Activated gamma-delta T cell treated with Interleukin-2 at 50 U/mL for 16 hours (primary cell): ENCODE data around the gene NUF2.
"Not testable (repeated sequence)": the region's sequence is repeated elsewhere in the genome, so short reads cannot be mapped to it uniquely, and the experiment has no call there.

ENCODE experiments used
- DNase-seq: peaks from one replicate; pipeline ENCODE4 v3.0.0-alpha.2; 2020

The NUF2 gene

DNA sequence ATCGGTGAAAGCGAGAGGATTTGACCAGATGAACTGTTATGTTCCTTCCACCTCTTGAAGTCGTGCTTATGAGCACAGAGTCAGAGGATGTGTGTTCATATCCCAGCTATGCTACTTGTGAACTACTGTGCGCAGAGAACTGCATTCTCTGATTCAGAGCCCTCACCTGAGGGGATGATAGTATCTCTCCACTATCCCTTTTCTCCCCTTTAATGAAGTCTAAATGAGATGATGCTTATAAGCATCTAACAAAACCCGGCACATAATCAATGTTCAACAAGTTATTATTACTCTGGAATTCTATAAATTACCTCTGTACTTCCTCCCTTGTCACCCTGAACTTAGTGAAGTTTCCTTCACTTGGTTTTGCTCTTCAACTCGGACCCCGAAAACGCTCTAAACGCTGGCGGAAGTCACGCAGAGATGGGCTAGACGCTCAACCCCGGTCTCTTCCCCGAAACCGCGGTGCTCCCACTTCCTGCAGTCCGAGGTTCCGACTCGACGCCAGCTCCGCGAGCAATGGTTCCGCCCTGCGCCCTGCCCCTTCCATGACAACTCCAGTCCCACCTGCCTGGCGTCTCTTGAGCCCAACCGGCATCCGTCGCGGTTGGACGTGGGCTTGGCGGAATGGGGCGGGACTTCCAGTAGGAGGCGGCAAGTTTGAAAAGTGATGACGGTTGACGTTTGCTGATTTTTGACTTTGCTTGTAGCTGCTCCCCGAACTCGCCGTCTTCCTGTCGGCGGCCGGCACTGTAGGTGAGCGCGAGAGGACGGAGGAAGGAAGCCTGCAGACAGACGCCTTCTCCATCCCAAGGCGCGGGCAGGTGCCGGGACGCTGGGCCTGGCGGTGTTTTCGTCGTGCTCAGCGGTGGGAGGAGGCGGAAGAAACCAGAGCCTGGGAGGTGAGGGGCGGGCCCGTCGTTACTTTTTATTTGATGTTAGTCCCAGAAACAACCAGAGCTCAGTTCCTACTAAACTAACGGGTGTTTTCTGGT, at the start of gene NUF2:
TSS of gene NUF2 (plus strand) at position 644 of the 995 bp plus-strand sequence. CDS start 4,098 bp downstream, outside the sequence.
- DNase-seq: peak; percentile 94

- no peak for DNase-seq
Measured at GRCh38 chr1:163273766-163274441, 47.9 kb upstream of the NUF2 start.

- no peak for DNase-seq
Measured at GRCh38 chr1:163275222-163275621, 46.5 kb upstream of the NUF2 start.

GRCh38 chr1:163278602-163279001, 43.2 kb upstream of the NUF2 start:
- no peak for DNase-seq

- not testable (repeated sequence) for DNase-seq
Measured at GRCh38 chr1:163284867-163285266, 36.9 kb upstream of the NUF2 start.

- DNase-seq: no peak
Measured at GRCh38 chr1:163290025-163290640, 31.6 kb upstream of the NUF2 start.

DNA sequence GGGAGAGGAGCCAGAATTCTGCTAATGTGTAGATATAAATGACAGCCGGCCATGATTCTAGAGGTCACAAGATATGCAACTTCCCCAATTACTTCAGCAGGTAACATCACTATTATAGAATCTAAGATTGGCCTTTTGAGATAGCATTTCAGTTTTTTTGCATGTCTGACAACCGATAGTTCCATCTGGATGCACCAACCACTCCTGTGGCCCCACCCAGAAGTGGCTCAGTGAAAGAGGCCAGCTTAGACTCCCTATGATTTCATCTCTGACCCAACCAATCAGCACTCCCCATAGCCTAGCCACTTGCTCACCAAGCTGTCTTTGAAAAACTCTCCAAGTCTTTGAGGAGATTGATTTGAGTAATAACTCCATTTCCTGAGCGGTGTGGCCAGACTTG, 30.3 kb upstream of the NUF2 start:
- DNase-seq: no peak

DNA sequence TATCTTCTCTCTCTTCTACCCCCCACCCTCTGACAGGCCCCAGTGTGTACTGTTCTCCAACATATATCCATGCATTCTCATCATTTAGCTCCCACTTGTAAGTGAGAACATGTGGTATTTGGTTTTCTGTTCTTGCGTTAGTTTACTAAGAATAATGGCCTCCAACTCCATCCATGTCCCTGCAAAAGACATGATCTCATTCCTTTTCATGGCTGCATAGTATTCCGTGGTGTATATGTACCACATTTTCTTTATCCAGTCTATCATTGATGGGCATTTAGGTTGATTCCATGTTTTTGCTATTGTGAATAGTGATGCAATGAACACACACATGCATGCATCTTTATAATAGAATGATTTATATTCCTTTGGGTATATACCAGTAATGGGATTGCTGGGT, 29.6 kb upstream of the NUF2 start:
- not testable (repeated sequence) for DNase-seq

DNA sequence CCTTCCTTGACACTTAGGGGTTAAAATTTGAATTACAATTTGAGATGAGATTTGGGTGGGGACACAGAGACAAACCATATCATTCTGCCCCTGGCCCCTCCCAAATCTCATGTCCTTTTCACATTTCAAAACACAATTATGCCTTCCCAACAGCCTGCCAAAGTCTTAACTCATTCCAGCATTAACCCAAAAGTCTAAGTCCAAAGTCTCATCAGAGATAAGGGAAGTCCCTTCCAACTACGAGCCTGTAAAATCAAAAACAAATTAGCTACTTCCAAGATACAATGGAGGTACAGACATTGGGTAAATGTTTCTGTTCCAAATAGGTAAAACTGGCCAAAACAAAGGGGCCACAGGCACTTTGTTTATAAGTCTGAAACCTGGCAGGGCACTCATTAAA, 28.3 kb upstream of the NUF2 start:
- not testable (repeated sequence) for DNase-seq

GRCh38 chr1:163295949-163296348, 25.8 kb upstream of the NUF2 start:
- no peak for DNase-seq

- DNase-seq: no peak
Measured at GRCh38 chr1:163296504-163297263, 25.1 kb upstream of the NUF2 start.

DNA sequence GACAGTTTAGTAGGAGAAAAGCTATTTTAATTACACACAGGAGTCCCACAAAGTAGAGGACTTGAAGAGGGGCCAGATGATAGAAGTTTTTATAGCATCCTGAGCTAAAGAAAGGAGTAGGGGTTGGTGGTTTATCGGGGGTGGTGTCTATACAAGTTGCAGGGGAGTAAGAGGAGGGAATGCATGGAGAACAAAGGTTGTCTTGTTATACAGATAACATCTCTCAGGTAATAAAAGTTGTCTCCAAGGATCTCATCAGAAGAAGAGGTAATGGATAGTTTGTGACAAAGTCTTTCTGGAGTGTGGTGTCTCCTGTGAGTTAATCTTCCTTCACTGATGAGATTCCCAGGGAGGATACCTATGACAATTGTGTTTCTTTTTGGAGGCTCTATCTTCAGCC, 23.4 kb upstream of the NUF2 start:
- no peak for DNase-seq

DNA sequence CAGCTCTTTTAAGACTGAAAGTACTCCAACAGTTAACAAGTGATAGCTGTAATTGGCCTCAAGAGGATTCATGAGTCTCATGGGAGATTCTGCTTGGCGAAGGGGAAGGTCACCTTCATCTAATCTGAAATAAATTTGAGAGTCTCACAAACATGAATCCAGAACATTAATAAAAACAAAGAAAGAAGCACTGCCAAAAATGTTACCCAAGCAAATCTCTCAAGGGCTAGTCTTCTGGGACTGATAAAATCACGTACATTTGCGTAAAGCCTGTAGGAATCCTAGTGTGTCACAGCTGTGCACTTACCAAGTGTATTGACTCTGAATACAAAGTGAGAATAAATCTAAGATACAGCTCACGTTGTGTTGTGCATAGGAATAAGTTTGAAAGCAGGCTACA, 21.2 kb upstream of the NUF2 start:
- DNase-seq: no peak

DNA sequence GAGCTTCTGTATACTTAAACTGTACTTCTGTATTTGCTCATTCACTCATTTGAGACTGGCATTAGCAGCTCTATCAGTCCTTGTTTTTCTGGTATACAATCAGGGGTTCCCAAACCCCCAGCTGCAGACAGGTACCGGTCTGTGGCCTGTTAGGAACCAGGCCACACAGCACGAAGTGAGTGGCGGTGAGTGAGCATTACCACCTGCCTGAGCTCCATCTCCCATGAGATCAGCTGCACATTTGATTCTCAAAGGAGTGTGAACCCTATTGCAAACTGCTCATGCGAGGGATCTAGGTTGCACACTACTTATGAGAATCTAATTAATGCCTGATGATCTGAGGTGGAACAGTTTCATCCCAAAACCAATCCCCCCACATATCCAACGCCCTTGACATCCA, 18.2 kb upstream of the NUF2 start:
- no peak for DNase-seq

DNA sequence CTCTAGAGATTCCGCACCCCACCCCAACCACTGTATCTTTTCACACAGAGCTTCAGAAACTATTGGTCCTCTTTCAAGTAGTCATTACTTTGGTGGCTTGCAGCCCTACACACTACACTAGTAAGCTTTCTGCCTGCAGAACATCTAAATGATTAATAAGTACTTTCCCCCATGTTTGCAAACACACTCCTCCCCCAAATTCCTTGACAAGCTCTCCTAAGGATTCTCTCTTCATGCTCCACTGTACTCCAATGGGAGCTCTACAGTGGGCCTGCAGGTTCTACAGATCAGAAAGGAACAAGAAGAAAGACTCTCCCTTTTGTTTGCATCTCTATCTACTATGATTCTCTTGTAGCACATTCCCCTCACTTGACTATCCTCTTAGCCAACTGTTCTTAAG, 16.3 kb upstream of the NUF2 start:
- DNase-seq: no peak

GRCh38 chr1:163307479-163308171, 14.1 kb upstream of the NUF2 start:
- DNase-seq: no peak

DNA sequence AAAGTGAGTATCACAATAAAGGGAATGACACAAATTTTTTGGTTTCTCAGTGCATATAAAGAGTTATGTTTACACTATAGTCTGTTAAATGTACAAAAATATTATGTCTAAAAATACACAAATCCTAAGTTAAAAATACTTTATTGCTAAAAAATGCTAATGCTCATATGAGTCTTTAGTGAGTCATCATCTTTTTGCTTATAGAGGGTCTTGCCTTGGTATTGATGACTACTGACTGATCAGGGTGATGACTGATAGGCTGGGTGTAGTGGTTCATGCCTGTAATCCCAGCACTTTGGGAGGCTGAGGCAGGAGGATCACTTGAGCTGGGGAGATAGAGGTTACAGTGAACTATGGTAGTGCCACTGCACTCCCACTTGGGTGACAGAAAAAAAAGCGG, 12.9 kb upstream of the NUF2 start:
- no peak for DNase-seq

DNA sequence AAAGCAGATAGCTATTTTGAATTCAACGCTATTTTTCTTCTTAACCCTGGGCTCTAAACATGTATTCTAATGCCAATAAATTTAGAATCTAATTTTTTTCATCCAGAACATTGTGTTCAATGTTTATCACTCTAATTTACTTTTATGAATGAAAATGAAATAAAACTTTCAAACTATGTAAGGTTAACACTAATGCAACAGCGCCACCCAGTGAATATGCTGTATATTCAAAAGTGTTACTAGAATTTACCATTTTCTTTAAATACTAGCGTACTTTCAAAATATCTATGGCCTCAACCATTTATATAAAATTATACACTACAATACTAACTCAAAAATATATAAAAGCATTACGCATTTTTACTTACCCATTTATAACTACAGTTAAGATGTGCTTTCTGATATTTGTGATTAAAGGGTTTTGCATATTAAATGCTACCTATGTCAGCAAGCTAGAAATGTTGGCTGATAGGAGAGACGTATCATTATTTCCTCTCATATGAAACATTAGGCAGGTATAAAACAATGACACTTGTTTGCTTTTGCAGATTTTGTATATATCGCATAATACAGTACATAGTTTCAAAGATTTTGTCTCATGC, 5.9 kb upstream of the NUF2 start:
- DNase-seq: peak; percentile 27

DNA sequence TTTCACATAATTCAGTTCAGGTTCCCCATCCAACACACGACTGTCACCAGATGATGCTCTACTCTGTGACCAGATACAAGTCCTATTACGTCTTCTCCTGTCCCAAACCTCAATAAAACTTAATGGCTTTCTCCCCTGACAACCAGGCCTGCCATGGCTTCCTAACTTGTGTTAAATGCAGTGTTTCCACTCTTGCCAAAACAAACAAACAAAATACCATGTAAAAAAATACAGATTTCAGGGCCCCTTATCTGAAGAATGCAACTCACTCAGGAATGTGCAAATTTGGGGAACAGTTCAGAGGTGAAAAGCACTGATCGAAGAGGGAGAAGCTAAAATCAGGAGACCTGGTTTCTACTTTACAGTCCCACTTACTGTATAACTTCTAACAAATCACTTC, 863 bp upstream of the NUF2 start:
- DNase-seq: no peak

- DNase-seq: not testable (repeated sequence)
Measured at GRCh38 chr1:163323339-163323738, 1.6 kb downstream of the NUF2 start.

GRCh38 chr1:163331116-163331515, 9.4 kb downstream of the NUF2 start:
- no peak for DNase-seq

DNA sequence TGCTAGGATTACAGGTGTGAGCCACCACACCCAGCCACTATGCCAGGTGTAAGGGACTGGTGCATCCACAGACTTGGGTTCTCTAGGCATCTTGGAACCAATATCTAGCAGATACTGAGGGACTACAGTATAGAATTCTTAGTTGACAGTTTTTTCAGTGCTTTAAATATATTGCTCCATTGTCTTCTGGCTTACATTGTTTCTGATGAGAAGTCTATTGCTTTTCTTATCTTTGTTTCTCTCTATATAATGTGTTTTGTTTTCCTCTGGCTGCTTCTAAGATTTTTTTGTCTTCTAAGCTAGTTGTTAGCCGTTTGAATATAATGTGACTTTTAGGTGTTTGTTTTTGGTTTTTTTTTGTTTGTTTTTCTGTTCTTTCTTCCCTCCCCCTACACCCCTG, 13.5 kb downstream of the NUF2 start:
- no peak for DNase-seq
